ENCODE data around the gene WBP1.

- TF ChIP-seq REST (IDR thresholded peaks at IDR 0.05) (no peak), POLR2A (IDR thresholded peaks at IDR 0.05; ENCODE audit: low read length) (no peak), CTCF (IDR thresholded peaks at IDR 0.05) (no peak), CHD2 (IDR thresholded peaks at IDR 0.05; ENCODE audit: low read length, partially characterized antibody) (no peak), MYC (IDR thresholded peaks at IDR 0.05; ENCODE audit: borderline replicate concordance, low read length) (no peak), RCOR1 (IDR thresholded peaks at IDR 0.05; ENCODE audit: low read depth, low read length) (no peak), EP300 (IDR thresholded peaks at IDR 0.05) (no peak), MAX (IDR thresholded peaks at IDR 0.05) (no peak), PBX3 (IDR thresholded peaks at IDR 0.05) (no peak), RFX5 (IDR thresholded peaks at IDR 0.05) (no peak), NR3C1 (IDR thresholded peaks at IDR 0.05) (no peak), FOSL2 (IDR thresholded peaks at IDR 0.05) (no peak), FOSL2 (CRISPR knock-in tag; IDR thresholded peaks at IDR 0.05) (no peak), KDM1A (IDR thresholded peaks at IDR 0.05; ENCODE audit: low read depth) (no peak), HOXB5 (CRISPR knock-in tag; IDR thresholded peaks at IDR 0.05) (no peak)
Observed at GRCh38 chr2:74430502-74430901, 27.7 kb upstream of the WBP1 start.
